Smooth muscle cell (in vitro differentiated cells): ENCODE measurements around the gene IFI6. TPM values are rescaled to one million over a fixed set of nuclear protein-coding genes. Genes with fewer than 3 reads are reported as not detected.
"Not testable (repeated sequence)": the region's sequence is repeated elsewhere in the genome, so short reads cannot be mapped to it uniquely, and the experiment has no call there.

ENCODE experiments used
- DNase-seq: peaks from one replicate; lab custom pipeline; 2025; ENCODE audit not compliant: unreplicated experiment; lab: John Stamatoyannopoulos, UW
- H2AFZ ChIP-seq: fragments of 200-600 bp; sonication (generic); 2 replicates; pipeline ENCODE4 v1.6.0; 2016; ENCODE audit warnings: antibody characterized with exemption, low read depth, mild to moderate bottlenecking
- H3F3A ChIP-seq: fragments of 200-600 bp; sonication (generic); 2 replicates; pipeline ENCODE4 v1.6.0; 2017; ENCODE audit warnings: antibody characterized with exemption, low read depth
- H3K27ac ChIP-seq: fragments of 200-600 bp; sonication (generic); 2 replicates; pipeline ENCODE4 v1.5.1; 2016; ENCODE audit warnings: low read depth, mild to moderate bottlenecking
- H3K27me3 ChIP-seq: fragments of 200-600 bp; sonication (generic); 2 replicates; pipeline ENCODE4 v1.6.1; 2016; ENCODE audit warnings: low read depth, mild to moderate bottlenecking
- H3K36me3 ChIP-seq: fragments of 200-600 bp; sonication (generic); 2 replicates; pipeline ENCODE4 v1.5.1; 2016; ENCODE audit warnings: low read depth
- H3K4me1 ChIP-seq: fragments of 200-600 bp; sonication (generic); 2 replicates; pipeline ENCODE4 v1.5.1; 2016; ENCODE audit warnings: low read depth
- H3K4me2 ChIP-seq: fragments of 200-600 bp; sonication (generic); 2 replicates; pipeline ENCODE4 v1.6.0; 2016; ENCODE audit warnings: mild to moderate bottlenecking
- H3K4me3 ChIP-seq: fragments of 200-600 bp; sonication (generic); 2 replicates; pipeline ENCODE4 v1.5.1; 2016; ENCODE audit warnings: mild to moderate bottlenecking
- H3K79me2 ChIP-seq: fragments of 200-600 bp; sonication (generic); 2 replicates; pipeline ENCODE4 v1.6.0; 2016; ENCODE audit warnings: low read depth, mild to moderate bottlenecking
- H3K9ac ChIP-seq: fragments of 200-600 bp; sonication (generic); 2 replicates; pipeline ENCODE4 v1.6.0; 2016; ENCODE audit warnings: low read depth
- H3K9me3 ChIP-seq: fragments of 200-600 bp; sonication (generic); replicated peaks from 2 replicates; pipeline ENCODE4 v1.5.1; 2016; ENCODE audit warnings: low read depth
- H4K20me1 ChIP-seq: fragments of 200-600 bp; sonication (generic); 2 replicates; pipeline ENCODE4 v1.6.0; 2016; ENCODE audit warnings: low read depth
- WGBS: methylation state at CpG from one replicate; pipeline ENCODE4 v1.1.7; 2016; ENCODE audit warnings: low lambda C conversion rate; 5-methylcytosine and 5-hydroxymethylcytosine counted together
- polyA plus RNA-seq: library from polyadenylated mRNA; unstranded; fragments of >200 nt; fragmentation: Nextera tagmentation; extraction: Ambion mirVana; gene quantifications from 2 replicates; pipeline ENCODE4 v1.2.1, GENCODE V29; 2016
- total RNA-seq: library from RNA; depleted of rRNA; stranded (reverse); fragments of >200 nt; gene quantifications from 2 replicates; pipeline ENCODE4 v1.2.3, GENCODE V29; 2014
- TF ChIP-seq, protein P1 (sequence below): fragments of 200-600 bp; sonication (generic); IDR thresholded peaks from 2 replicates; pipeline ENCODE4 v1.5.1; 2017; ENCODE audit warnings: borderline replicate concordance, mild to moderate bottlenecking, antibody characterized with exemption; ENCODE audit not compliant: insufficient read depth, poor library complexity, severe bottlenecking

Gene IFI6
- total and polyA plus RNA-seq, 2 experiments from 2014 or later: 26.7 to 43.7 TPM

DNA sequence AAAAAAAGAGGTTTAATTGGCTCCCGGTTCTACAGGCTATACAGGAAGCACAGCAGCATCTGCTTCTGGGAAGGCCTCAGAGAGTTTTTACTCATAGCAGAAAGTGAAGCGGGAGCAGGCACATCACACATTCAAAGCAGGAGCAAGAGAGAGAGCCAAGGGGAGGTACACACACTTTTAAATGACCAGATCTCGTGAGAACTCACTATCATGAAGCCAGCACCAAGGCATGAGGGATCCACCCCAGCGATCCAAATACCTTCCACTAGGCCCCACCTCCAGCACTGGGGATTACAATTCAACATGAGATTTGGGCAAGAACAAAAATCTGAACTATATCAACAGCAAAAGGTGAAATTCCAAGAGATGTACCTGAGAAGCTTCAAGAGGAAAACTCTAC, 33.0 kb upstream of the IFI6 start:
- H4K20me1 ChIP-seq: no peaks in the 10 kb centered on the region
- H3K9me3 ChIP-seq: no peaks in the 10 kb centered on the region
- H3K4me2 ChIP-seq: no peak overlapping the region
- no peak for DNase-seq
- 91% methylated on average over 4 of the region's 4 CpGs for WGBS
- H3F3A ChIP-seq: no peaks in the 10 kb centered on the region
- H3K4me3 ChIP-seq: no peak overlapping the region
- no peaks in the 10 kb centered on the region for H3K4me1 ChIP-seq
- H3K27me3 ChIP-seq: no peaks in the 10 kb centered on the region
- no peak overlapping the region for H3K27ac ChIP-seq
- no peak overlapping the region for H2AFZ ChIP-seq
- TF ChIP-seq, protein P1, sequence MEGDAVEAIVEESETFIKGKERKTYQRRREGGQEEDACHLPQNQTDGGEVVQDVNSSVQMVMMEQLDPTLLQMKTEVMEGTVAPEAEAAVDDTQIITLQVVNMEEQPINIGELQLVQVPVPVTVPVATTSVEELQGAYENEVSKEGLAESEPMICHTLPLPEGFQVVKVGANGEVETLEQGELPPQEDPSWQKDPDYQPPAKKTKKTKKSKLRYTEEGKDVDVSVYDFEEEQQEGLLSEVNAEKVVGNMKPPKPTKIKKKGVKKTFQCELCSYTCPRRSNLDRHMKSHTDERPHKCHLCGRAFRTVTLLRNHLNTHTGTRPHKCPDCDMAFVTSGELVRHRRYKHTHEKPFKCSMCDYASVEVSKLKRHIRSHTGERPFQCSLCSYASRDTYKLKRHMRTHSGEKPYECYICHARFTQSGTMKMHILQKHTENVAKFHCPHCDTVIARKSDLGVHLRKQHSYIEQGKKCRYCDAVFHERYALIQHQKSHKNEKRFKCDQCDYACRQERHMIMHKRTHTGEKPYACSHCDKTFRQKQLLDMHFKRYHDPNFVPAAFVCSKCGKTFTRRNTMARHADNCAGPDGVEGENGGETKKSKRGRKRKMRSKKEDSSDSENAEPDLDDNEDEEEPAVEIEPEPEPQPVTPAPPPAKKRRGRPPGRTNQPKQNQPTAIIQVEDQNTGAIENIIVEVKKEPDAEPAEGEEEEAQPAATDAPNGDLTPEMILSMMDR: no peak
- H3K9ac ChIP-seq: no peak overlapping the region
- no peaks in the 10 kb centered on the region for H3K79me2 ChIP-seq
- H3K36me3 ChIP-seq: no peaks in the 10 kb centered on the region

DNA sequence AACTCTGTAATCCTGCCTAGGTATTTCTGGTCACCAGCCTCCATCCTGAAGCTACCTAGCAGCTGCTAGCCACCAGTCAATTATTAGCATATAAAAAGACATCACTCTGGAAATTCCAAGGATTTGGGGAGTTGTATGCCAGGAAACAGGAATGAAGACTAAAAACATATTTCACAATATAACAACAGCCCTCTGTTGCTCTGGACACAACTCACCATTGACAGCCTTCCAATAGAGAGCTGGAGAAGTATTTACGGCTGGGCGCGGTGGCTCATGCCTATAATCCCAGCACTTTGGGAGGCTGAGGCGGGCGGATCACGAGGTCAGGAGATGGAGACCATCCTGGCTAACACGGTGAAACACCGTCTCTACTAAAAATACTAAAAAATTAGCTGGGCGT, 24.8 kb upstream of the IFI6 start:
- H2AFZ ChIP-seq, H3K4me2 ChIP-seq, H3K4me1 ChIP-seq, H3K79me2 ChIP-seq, H3K9me3 ChIP-seq, H3K4me3 ChIP-seq, H4K20me1 ChIP-seq, H3K9ac ChIP-seq, H3K27me3 ChIP-seq, H3K36me3 ChIP-seq, H3K27ac ChIP-seq, H3F3A ChIP-seq, DNase-seq: not testable (repeated sequence)
- WGBS: 77% methylated on average over 9 of the region's 9 CpGs

DNA sequence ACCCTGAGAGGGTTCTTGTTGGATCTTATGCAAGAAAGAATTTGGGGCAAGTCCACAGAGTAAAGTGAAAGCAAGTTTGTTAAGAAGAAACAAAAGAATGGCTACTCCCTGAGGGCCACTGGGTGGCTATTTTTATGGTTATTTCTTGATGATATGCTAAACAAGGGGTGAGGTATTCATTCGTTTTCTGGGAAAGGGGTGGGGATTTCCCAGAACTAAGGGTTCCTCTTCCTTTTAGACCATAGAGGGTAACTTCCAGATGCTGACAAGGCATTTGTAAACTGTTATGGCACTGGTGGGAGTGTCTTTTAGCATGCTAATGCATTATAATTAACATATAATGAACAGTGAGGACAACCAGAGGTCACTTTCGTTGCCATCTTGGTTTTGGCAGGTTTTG, 18.2 kb upstream of the IFI6 start:
- Histone ChIP-seq H3K4me3 (no peak overlapping the region), H3F3A (no peaks in the 10 kb centered on the region), H3K27me3 (no peaks in the 10 kb centered on the region), H3K4me2 (peak overlapping the region; percentile 45), H3K9me3 (no peaks in the 10 kb centered on the region), H4K20me1 (no peaks in the 10 kb centered on the region), H2AFZ (no peak overlapping the region), H3K36me3 (no peaks in the 10 kb centered on the region), H3K79me2 (no peaks in the 10 kb centered on the region), H3K27ac (no peak overlapping the region), H3K9ac (no peak overlapping the region), H3K4me1 (peaks cover 5% of the 10 kb centered on the region)
- TF ChIP-seq, protein P1: no peak
- no peak for DNase-seq
- 73% methylated on average over 2 of the region's 2 CpGs for WGBS

DNA sequence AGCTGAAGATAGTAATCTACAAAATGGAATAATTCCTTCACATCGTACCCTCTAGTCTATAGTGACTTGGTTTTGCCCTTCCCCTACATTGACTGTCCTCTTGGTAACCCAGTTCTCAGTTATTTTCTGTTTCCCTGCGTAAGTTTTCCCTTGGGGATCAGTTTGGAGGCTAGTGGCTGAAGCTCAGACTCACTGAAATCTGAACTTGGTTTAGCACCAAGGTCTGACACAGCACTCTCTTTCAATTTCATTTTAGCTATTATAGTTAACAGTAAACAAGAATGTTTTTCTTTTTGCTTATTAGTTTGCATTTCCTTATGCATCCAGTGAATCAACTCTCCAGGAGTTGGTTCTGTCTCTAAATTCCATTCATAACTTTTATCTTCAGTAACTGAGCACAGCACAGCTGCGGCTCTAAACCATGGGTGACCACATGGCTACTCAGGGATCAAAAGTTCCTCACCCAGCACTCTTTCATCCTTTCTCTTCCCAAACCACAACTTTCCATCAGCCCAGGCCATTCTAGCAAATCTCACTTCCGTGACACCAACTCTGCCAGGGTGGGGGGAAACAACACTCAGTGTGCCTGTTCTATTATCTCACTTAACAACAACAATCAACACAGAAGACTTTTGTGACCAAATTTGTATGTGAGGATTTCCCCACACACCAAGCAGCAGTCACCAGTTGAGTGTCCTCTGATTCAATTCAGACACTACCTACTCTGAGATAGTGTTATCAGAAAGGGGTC, 17.6 kb upstream of the IFI6 start:
- H3K9ac ChIP-seq: no peak overlapping the region
- no peaks in the 10 kb centered on the region for H3K36me3 ChIP-seq
- H4K20me1 ChIP-seq: no peaks in the 10 kb centered on the region
- no peaks in the 10 kb centered on the region for H3K27me3 ChIP-seq
- H3K4me2 ChIP-seq: peak overlapping the region; percentile 45
- 31% methylated on average over 4 of the region's 4 CpGs for WGBS
- H3K79me2 ChIP-seq: no peaks in the 10 kb centered on the region
- H3K4me3 ChIP-seq: no peak overlapping the region
- H3K9me3 ChIP-seq: no peaks in the 10 kb centered on the region
- peak overlapping the region; percentile 8 for H3K27ac ChIP-seq
- no peak for DNase-seq
- no peaks in the 10 kb centered on the region for H3F3A ChIP-seq
- peaks cover 5% of the 10 kb centered on the region for H3K4me1 ChIP-seq
- TF ChIP-seq, protein P1: no peak
- H2AFZ ChIP-seq: no peak overlapping the region
